GM21529 (cell line): ENCODE data around the gene MORN1.

Source experiments
- ATAC-seq: cut with Tn5 transposase; IDR thresholded peaks from one replicate; pipeline ENCODE4 v1.9.1; 2021; ENCODE audit not compliant: unreplicated experiment

The MORN1 gene

DNA sequence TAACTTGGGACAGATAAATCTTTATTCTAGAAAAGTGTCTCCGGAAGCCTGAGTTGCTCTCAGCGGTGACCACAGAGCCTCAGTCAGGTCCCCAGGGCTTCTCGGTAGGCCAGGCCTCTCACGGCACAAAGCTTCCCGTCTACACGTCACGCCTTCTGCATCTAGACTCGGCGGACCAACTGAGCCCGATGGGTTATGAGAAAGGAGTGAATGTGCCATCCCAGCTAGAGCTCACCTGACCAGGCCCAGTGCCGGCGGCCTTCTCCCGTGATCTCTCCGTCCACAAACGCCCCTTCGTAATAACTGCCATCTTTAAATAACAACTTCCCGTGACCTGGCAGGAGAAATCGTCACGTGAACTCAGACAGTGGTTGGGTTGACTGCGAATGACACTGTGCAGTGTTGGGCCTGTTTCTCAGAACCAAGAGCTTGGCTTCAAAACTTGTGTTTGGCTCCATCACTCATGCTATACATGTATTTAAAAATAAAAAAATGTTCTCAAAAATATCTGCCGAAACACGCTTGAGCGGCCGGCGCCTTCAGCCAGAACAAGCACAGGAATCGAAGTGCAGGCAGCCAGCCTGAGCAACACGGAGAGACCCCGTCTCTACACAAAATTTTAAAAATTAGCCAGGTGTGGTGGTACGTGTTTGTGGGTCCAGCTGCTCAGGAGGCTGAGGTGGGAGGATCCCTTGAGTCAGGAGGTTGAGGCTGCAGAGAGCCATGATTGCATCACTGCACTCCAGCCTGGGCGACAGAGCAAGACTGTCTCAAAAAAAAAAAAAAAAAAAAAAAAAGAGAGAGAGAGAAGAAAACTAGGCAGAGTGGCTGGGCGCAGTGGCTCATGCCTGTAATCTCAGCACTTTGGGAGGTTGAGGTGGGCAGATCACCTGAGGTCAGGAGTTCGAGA, 3.1 kb downstream of the MORN1 start:
- no peak for ATAC-seq

- ATAC-seq: no peak
Observed at GRCh38 chr1:2386636-2387611, 4.4 kb downstream of the MORN1 start.

DNA sequence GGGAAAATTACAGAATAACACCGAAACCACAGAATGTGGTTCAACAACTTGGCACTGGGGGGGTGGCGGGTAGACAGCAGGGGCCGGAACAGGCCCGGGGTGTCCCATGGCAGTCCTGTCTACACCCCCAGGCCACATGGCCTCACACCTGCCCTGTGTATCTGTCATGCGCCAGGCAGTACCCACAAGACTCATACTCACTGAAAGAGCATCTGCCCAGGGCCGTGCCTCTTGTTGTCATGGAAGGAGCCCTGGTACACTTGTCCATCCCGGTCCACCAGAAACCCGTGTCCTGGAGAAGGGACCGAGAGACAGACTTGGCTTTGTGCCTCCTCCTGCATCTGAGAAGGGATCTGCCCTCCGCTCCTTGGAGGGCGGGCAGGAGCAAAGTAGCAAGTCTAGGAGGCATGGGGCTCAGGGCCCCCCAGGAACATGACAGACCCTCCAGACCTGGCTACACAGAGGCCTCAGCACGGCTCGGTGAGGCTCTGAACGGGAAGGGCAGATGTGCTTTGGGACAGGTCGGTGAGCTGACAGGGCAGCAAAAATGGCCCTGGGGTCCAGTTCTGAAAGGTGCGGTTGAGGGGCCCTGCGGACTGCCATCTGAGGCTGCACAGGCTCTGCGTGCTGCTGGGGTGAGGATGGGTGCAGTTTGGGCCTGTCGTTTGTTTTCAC, 5.6 kb downstream of the MORN1 start:
- ATAC-seq: no peak

DNA sequence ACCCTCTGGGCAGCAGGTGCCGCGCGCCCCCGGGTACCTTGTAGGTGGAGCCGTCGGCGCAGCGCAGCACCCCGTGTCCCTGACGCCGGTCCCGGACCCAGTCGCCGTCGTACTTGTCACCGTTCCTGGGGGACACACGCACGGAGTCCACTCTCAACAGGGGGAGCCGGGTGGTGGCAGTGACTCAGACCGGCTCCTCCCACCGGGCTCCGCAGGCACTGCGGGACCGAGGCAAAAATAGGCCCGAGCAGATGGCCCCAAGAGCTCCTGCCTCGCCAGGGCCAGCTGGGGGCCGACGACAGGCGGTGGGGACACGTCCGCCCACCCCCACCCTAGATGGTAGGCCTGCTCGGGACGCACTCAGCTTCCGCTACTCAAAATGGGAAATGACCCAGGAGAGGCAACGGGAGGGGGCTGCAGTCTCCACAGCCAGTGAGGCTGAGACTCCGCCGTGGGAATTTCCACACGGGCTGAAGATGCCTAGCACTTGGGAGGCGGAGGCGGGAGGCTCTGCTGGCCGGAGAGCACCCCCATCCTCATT, 6.3 kb downstream of the MORN1 start:
- no peak for ATAC-seq

GRCh38 chr1:2384130-2384860, 7.1 kb downstream of the MORN1 start:
- ATAC-seq: no peak

- ATAC-seq: no peak
Observed at GRCh38 chr1:2383576-2383975, 7.8 kb downstream of the MORN1 start.

- no peak for ATAC-seq
Observed at GRCh38 chr1:2382621-2383361, 8.6 kb downstream of the MORN1 start.

DNA sequence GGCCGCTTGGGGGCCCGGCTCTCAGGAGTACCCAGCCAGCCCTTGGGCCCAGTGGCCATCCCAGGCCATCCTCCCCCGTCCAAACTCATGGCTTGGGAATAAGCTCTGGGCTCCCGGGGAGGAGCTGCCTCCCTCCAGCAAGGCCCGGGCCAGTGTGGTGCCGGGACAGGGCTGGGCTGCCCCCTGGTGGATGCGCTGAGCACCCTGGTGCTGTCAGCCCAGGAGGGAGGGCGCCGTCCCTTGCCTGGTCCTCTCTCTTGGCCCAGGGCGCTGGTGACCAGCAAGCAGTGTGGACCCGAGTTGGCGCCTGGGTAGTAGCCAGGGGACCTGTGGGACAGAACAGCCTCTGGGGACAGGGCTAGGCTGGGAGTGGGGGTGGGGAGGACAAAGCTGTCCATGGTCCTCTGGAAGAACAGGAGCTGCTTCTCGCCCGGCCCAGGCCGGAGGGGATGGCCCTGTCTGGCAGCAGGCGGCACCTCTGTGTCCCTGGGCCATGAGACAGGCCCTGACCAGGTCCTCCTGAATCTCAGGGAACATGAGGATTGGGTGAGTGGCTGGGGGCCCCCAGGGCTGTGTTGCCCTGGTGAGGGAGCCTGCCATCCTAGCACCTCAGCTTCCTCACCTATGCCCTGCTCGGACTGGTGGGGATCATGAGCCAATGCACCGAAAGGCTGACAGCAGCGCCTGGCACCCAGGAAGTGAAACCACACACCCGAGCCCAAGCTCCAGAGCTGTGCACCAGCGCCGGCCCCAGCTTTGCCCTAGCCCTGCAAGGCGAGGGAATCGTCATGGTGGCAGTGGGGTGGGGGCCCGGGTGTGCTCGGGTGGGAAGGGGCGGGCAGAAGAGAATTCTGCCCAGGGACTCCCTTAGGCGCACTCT, 9.4 kb downstream of the MORN1 start:
- ATAC-seq: peak; percentile 60

GRCh38 chr1:2380816-2381591, 10.3 kb downstream of the MORN1 start:
- ATAC-seq: no peak

- no peak for ATAC-seq
Observed at GRCh38 chr1:2379733-2380404, 11.5 kb downstream of the MORN1 start.

- ATAC-seq: no peak
Observed at GRCh38 chr1:2378956-2379732, 12.2 kb downstream of the MORN1 start.

- no peak for ATAC-seq
Observed at GRCh38 chr1:2378441-2378851, 12.9 kb downstream of the MORN1 start.

GRCh38 chr1:2377751-2378440, 13.5 kb downstream of the MORN1 start:
- ATAC-seq: no peak

DNA sequence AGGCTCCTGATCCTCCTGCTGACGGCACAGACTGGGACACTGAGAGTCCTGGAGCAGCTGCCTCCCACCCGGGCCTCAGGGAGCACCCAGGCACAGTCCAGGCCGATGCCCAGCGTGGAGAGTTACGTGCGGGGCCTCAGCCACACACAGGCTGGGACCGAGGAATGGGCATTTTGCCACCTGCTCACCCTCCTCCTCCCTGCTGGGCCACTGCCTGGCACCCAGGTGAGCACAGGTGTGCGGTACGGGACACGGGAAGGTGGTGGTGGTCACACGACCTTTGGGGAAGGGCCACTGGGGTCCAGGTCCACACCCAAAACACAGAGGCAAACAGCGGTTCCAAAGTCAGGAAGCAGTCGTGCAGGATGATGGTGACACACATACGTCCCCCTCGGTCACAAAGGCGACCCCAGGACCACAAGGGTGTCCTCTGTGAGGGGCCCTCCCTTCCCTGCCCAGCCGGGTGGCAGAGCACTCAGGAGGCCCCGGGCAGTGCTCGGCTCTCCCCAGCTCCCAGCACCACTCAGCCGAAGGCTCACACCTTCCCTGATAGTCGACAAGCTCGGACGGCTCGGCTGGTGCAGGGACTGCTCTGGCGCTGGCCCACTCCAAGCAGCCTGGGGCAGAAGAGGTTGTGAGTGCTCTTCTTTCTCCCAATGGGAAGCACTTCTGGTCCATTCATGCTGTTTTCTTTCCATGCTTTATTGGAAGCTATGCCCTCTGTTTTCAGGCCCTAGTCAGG, 14.3 kb downstream of the MORN1 start:
- ATAC-seq: no peak

DNA sequence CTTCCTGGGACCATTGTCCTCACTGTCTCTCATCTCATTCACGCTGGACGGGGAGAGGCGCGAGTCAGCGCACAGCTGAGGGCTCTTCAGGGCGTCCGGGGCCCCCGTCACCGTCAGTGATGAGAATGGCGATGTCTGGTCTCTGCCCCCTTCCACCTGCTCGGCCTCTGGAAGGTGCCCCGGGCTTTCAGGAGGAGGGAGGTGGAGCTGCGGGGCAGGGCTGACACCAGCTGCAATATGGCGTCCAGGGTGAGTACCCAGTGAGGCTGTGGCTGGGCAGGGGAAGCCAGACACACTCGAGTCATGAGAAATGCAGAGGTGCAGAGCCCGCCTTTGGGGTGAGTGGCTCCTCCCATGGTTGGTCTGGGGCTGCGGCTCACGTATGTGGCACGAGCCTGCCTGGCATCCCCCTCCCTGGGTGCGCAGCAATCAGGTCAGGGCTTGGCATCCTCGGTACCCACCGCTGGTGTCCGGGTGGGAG, 15.1 kb downstream of the MORN1 start:
- ATAC-seq: no peak
